ENCODE measurements around the gene SLC6A6. TPM values are rescaled to one million over a fixed set of nuclear protein-coding genes. Genes with fewer than 3 reads are reported as not detected.

Gene SLC6A6
- polyA plus RNA-seq, 4 donors: 6.9 to 24.1 (median 9.7) TPM

- FAIRE-seq: no peak
- Histone ChIP-seq H3K27me3 (ENCODE audit: control insufficient read depth in 3 of 3, insufficient read depth in 3 of 3, low read length in 3 of 3) (no peaks in the 10 kb centered on the region), H3K4me3 (ENCODE audit: low read depth in 1 of 3, low read length in 3 of 3) (no peak overlapping the region), H3K36me3 (ENCODE audit: control insufficient read depth in 3 of 3, insufficient read depth in 2 of 3, low read depth in 1 of 3, low read length in 3 of 3) (peaks cover 3 to 53% (median 35%) of the 10 kb centered on the region in 3 donors), H3K9me3 (ENCODE audit: control insufficient read depth in 2 of 2, insufficient read depth in 1 of 2, low read depth in 1 of 2, low read length in 1 of 2) (no peaks in the 10 kb centered on the region), H3K27ac (ENCODE audit: low read depth in 1 of 3, low read length in 2 of 3) (no peak overlapping the region), H3K4me1 (ENCODE audit: control insufficient read depth in 3 of 3, insufficient read depth in 2 of 3, low read depth in 1 of 3, low read length in 2 of 3) (no peaks in the 10 kb centered on the region)
- DNase-seq: no peak
- 70 to 87% (median 79%) methylated on average over 7 of the region's 7 CpGs for WGBS, 3 donors
Measured at GRCh38 chr3:14488286-14489041, 86.1 kb downstream of the SLC6A6 start.

- FAIRE-seq (no peak), DNase-seq (no peak)
- 88 to 94% (median 89%) methylated on average over 6 to 7 of the region's 7 CpGs for WGBS, 3 donors
- H3K36me3 ChIP-seq (ENCODE audit: control insufficient read depth in 3 of 3, insufficient read depth in 2 of 3, low read depth in 1 of 3, low read length in 3 of 3): peaks cover 3 to 42% (median 27%) of the 10 kb centered on the region in 3 donors
- H3K27me3 ChIP-seq (ENCODE audit: control insufficient read depth in 3 of 3, insufficient read depth in 3 of 3, low read length in 3 of 3): no peaks in the 10 kb centered on the region
- no peaks in the 10 kb centered on the region for H3K4me1 ChIP-seq (ENCODE audit: control insufficient read depth in 3 of 3, insufficient read depth in 2 of 3, low read depth in 1 of 3, low read length in 2 of 3)
- H3K27ac ChIP-seq (ENCODE audit: low read depth in 1 of 3, low read length in 2 of 3): no peak overlapping the region
- no peaks in the 10 kb centered on the region for H3K9me3 ChIP-seq (ENCODE audit: control insufficient read depth in 2 of 2, insufficient read depth in 1 of 2, low read depth in 1 of 2, low read length in 1 of 2)
- H3K4me3 ChIP-seq (ENCODE audit: low read depth in 1 of 3, low read length in 3 of 3): no peak overlapping the region
Measured at GRCh38 chr3:14489641-14490040, 87.2 kb downstream of the SLC6A6 start.

GRCh38 chr3:14490255-14490654, 87.8 kb downstream of the SLC6A6 start:
- H3K9me3 ChIP-seq (ENCODE audit: control insufficient read depth in 2 of 2, insufficient read depth in 1 of 2, low read depth in 1 of 2, low read length in 1 of 2): no peaks in the 10 kb centered on the region
- H3K36me3 ChIP-seq (ENCODE audit: control insufficient read depth in 3 of 3, insufficient read depth in 2 of 3, low read depth in 1 of 3, low read length in 3 of 3): peaks cover 3 to 38% (median 24%) of the 10 kb centered on the region in 3 donors
- no peaks in the 10 kb centered on the region for H3K4me1 ChIP-seq (ENCODE audit: control insufficient read depth in 3 of 3, insufficient read depth in 2 of 3, low read depth in 1 of 3, low read length in 2 of 3)
- DNase-seq (no peak), FAIRE-seq (no peak)
- H3K27me3 ChIP-seq (ENCODE audit: control insufficient read depth in 3 of 3, insufficient read depth in 3 of 3, low read length in 3 of 3): no peaks in the 10 kb centered on the region
- no peak overlapping the region for H3K27ac ChIP-seq (ENCODE audit: low read depth in 1 of 3, low read length in 2 of 3)
- WGBS, 3 donors: 89 to 92% (median 91%) methylated on average over 4 of the region's 4 CpGs
- H3K4me3 ChIP-seq (ENCODE audit: low read depth in 1 of 3, low read length in 3 of 3): no peak overlapping the region

GRCh38 chr3:14490831-14491230, 88.4 kb downstream of the SLC6A6 start:
- FAIRE-seq (no peak), DNase-seq (no peak)
- Histone ChIP-seq H3K27ac (ENCODE audit: low read depth in 1 of 3, low read length in 2 of 3) (no peak overlapping the region), H3K4me1 (ENCODE audit: control insufficient read depth in 3 of 3, insufficient read depth in 2 of 3, low read depth in 1 of 3, low read length in 2 of 3) (no peaks in the 10 kb centered on the region), H3K27me3 (ENCODE audit: control insufficient read depth in 3 of 3, insufficient read depth in 3 of 3, low read length in 3 of 3) (no peaks in the 10 kb centered on the region), H3K9me3 (ENCODE audit: control insufficient read depth in 2 of 2, insufficient read depth in 1 of 2, low read depth in 1 of 2, low read length in 1 of 2) (no peaks in the 10 kb centered on the region), H3K36me3 (ENCODE audit: control insufficient read depth in 3 of 3, insufficient read depth in 2 of 3, low read depth in 1 of 3, low read length in 3 of 3) (peaks cover 3 to 33% (median 19%) of the 10 kb centered on the region in 3 donors), H3K4me3 (ENCODE audit: low read depth in 1 of 3, low read length in 3 of 3) (no peak overlapping the region)
- WGBS, 3 donors: 91 to 98% (median 97%) methylated on average over 2 of the region's 2 CpGs

- FAIRE-seq: no peak
- no peak overlapping the region for H3K4me3 ChIP-seq (ENCODE audit: low read depth in 1 of 3, low read length in 3 of 3)
- H3K4me1 ChIP-seq (ENCODE audit: control insufficient read depth in 3 of 3, insufficient read depth in 2 of 3, low read depth in 1 of 3, low read length in 2 of 3): no peaks in the 10 kb centered on the region
- DNase-seq: no peak
- 84 to 90% (median 90%) methylated on average over 17 of the region's 17 CpGs for WGBS, 3 donors
- H3K36me3 ChIP-seq (ENCODE audit: control insufficient read depth in 3 of 3, insufficient read depth in 2 of 3, low read depth in 1 of 3, low read length in 3 of 3): peaks cover 0 to 25% (median 12%) of the 10 kb centered on the region in 3 donors
- H3K27me3 ChIP-seq (ENCODE audit: control insufficient read depth in 3 of 3, insufficient read depth in 3 of 3, low read length in 3 of 3): no peaks in the 10 kb centered on the region
- H3K9me3 ChIP-seq (ENCODE audit: control insufficient read depth in 2 of 2, insufficient read depth in 1 of 2, low read depth in 1 of 2, low read length in 1 of 2): no peaks in the 10 kb centered on the region
- no peak overlapping the region for H3K27ac ChIP-seq (ENCODE audit: low read depth in 1 of 3, low read length in 2 of 3)
Measured at GRCh38 chr3:14491396-14492190, 89.2 kb downstream of the SLC6A6 start.

GRCh38 chr3:14492948-14493881, 90.8 kb downstream of the SLC6A6 start:
- no peak overlapping the region for H3K27ac ChIP-seq (ENCODE audit: low read depth in 1 of 3, low read length in 2 of 3)
- H3K27me3 ChIP-seq (ENCODE audit: control insufficient read depth in 3 of 3, insufficient read depth in 3 of 3, low read length in 3 of 3): peaks cover 0 to 2% (median 0%) of the 10 kb centered on the region in 3 donors
- no peaks in the 10 kb centered on the region for H3K9me3 ChIP-seq (ENCODE audit: control insufficient read depth in 2 of 2, insufficient read depth in 1 of 2, low read depth in 1 of 2, low read length in 1 of 2)
- DNase-seq (no peak), FAIRE-seq (no peak)
- H3K4me3 ChIP-seq (ENCODE audit: low read depth in 1 of 3, low read length in 3 of 3): no peak overlapping the region
- peaks cover 0 to 11% (median 5%) of the 10 kb centered on the region in 3 donors for H3K36me3 ChIP-seq (ENCODE audit: control insufficient read depth in 3 of 3, insufficient read depth in 2 of 3, low read depth in 1 of 3, low read length in 3 of 3)
- no peaks in the 10 kb centered on the region for H3K4me1 ChIP-seq (ENCODE audit: control insufficient read depth in 3 of 3, insufficient read depth in 2 of 3, low read depth in 1 of 3, low read length in 2 of 3)
- WGBS, 3 donors: 87 to 90% (median 89%) methylated on average over 31 of the region's 31 CpGs

GRCh38 chr3:14494279-14494972, 92.0 kb downstream of the SLC6A6 start:
- H3K4me1 ChIP-seq (ENCODE audit: control insufficient read depth in 3 of 3, insufficient read depth in 2 of 3, low read depth in 1 of 3, low read length in 2 of 3): no peaks in the 10 kb centered on the region
- peaks cover 0 to 6% (median 3%) of the 10 kb centered on the region in 3 donors for H3K36me3 ChIP-seq (ENCODE audit: control insufficient read depth in 3 of 3, insufficient read depth in 2 of 3, low read depth in 1 of 3, low read length in 3 of 3)
- H3K4me3 ChIP-seq (ENCODE audit: low read depth in 1 of 3, low read length in 3 of 3): no peak overlapping the region
- peaks cover 0 to 3% (median 0%) of the 10 kb centered on the region in 3 donors for H3K27me3 ChIP-seq (ENCODE audit: control insufficient read depth in 3 of 3, insufficient read depth in 3 of 3, low read length in 3 of 3)
- no peaks in the 10 kb centered on the region for H3K9me3 ChIP-seq (ENCODE audit: control insufficient read depth in 2 of 2, insufficient read depth in 1 of 2, low read depth in 1 of 2, low read length in 1 of 2)
- 86 to 91% (median 90%) methylated on average over 17 of the region's 17 CpGs for WGBS, 3 donors
- DNase-seq: no peak
- no peak overlapping the region for H3K27ac ChIP-seq (ENCODE audit: low read depth in 1 of 3, low read length in 2 of 3)
- no peak for FAIRE-seq
